GM12878 (cell line): ENCODE measurements around the gene KCNQ1. TPM values are rescaled to one million over a fixed set of nuclear protein-coding genes. Genes with fewer than 3 reads are reported as not detected.

Source experiments
- ATAC-seq: fragments of 200-7000 bp; cut with Tn5 transposase; 3 replicates; pipeline ENCODE4 v1.9.1; 2020; ENCODE audit warnings: mild to moderate bottlenecking, moderate library complexity
- BruUV-seq: library from RNA; stranded (reverse); fragments of 400-500 nt; replicated peaks from 2 replicates; lab custom pipeline; 2021; lab: Mats Ljungman, UMichigan
- CTCF ChIA-PET: fragments of 300-600 bp; sonication (Branson Sonifier 250); formaldehyde crosslinking; extraction: SDS; loops from one replicate; lab custom pipeline; 2021; ENCODE audit warnings: inconsistent platforms; lab: Yijun Ruan, JAX
- POLR2A ChIA-PET: fragments of 350-600 bp; formaldehyde crosslinking; extraction: SDS; loops from one replicate; lab custom pipeline; 2021; ENCODE audit warnings: inconsistent platforms; lab: Charles Lee
- RAD21 ChIA-PET: fragments of 300-600 bp; sonication (Branson Sonifier 250); formaldehyde crosslinking; loops from one replicate; lab custom pipeline; 2023; ENCODE audit warnings: antibody characterized with exemption; ENCODE audit not compliant: unreplicated experiment; lab: Charles Lee
- SMC1A ChIA-PET: fragments of 300-600 bp; sonication (Branson Sonifier 250); formaldehyde crosslinking; loops from one replicate; lab custom pipeline; 2023; ENCODE audit not compliant: unreplicated experiment, uncharacterized antibody; lab: Charles Lee
- DNase-seq: peaks from one replicate; pipeline ENCODE4 v3.0.0-alpha.2; 2011; ENCODE audit warnings: low read depth, low spot score
- FAIRE-seq: peaks from 3 replicates; lab custom pipeline; 2011; peaks lifted over from hg19 to GRCh38; lab: Jason Lieb, UNC
- H2AFZ ChIP-seq: 2 replicates; pipeline ENCODE4 v1.6.0; 2011; ENCODE audit warnings: low read depth, low read length, control low read depth; ENCODE audit not compliant: control insufficient read depth
- H3K27ac ChIP-seq: 2 replicates; pipeline ENCODE4 v1.5.1; 2011; ENCODE audit warnings: control low read depth; ENCODE audit not compliant: control insufficient read depth, insufficient read depth
- H3K27me3 ChIP-seq, 2 experiments: replicated peaks in 1 of 2; 2 replicates each; pipeline versions ENCODE4 v1.6.0 to v1.6.1; 2011; ENCODE audit warnings: low read length in 1 of 2; ENCODE audit not compliant: control insufficient read depth in 2 of 2, insufficient read depth in 2 of 2
- H3K36me3 ChIP-seq, 2 experiments: 2 replicates each; pipeline ENCODE4 v1.5.1; 2011; ENCODE audit warnings: low read length in 1 of 2; ENCODE audit not compliant: control insufficient read depth in 2 of 2, insufficient read depth in 2 of 2
- H3K4me1 ChIP-seq: 2 replicates; pipeline ENCODE4 v1.6.1; 2011; ENCODE audit warnings: mild to moderate bottlenecking, low read length, moderate library complexity, mixed read lengths; ENCODE audit not compliant: control insufficient read depth, insufficient read depth
- H3K4me2 ChIP-seq: 2 replicates; pipeline ENCODE4 v1.6.0; 2011; ENCODE audit warnings: control low read depth; ENCODE audit not compliant: control insufficient read depth, insufficient read depth
- H3K4me3 ChIP-seq: fragments of 200-600 bp; sonication (generic); 2 replicates; pipeline ENCODE4 v1.5.1; 2016
- H3K79me2 ChIP-seq: 2 replicates; pipeline ENCODE4 v1.6.0; 2011; ENCODE audit warnings: low read length; ENCODE audit not compliant: control insufficient read depth, insufficient read depth
- H3K9ac ChIP-seq: 2 replicates; pipeline ENCODE4 v1.8.0; 2011; ENCODE audit warnings: low read length, control low read depth, mixed read lengths; ENCODE audit not compliant: control insufficient read depth, insufficient read depth
- H3K9me3 ChIP-seq: replicated peaks from 3 replicates; pipeline ENCODE4 v1.5.1; 2011; ENCODE audit warnings: mild to moderate bottlenecking, low read length; ENCODE audit not compliant: control insufficient read depth, insufficient read depth
- H4K20me1 ChIP-seq: 2 replicates; pipeline ENCODE4 v1.6.0; 2011; ENCODE audit not compliant: control insufficient read depth, insufficient read depth
- BACH1 ChIP-seq: fragments of 450-650 bp; IDR thresholded peaks from 2 replicates; pipeline ENCODE4 v1.6.1; 2017; ENCODE audit warnings: mild to moderate bottlenecking, borderline replicate concordance
- E2F8 ChIP-seq: fragments of 450-650 bp; IDR thresholded peaks from 2 replicates; pipeline ENCODE4 v1.6.1; 2018; ENCODE audit warnings: mild to moderate bottlenecking, low read depth, moderate library complexity; ENCODE audit not compliant: partially characterized antibody
- MEF2B ChIP-seq: fragments of 450-650 bp; IDR thresholded peaks from 2 replicates; pipeline ENCODE4 v1.6.1; 2018; ENCODE audit warnings: mild to moderate bottlenecking, moderate library complexity; ENCODE audit not compliant: partially characterized antibody, poor library complexity, severe bottlenecking
- NBN ChIP-seq: fragments of 450-650 bp; IDR thresholded peaks from 2 replicates; pipeline ENCODE4 v1.6.1; 2016
- SMARCA5 ChIP-seq: fragments of 450-650 bp; IDR thresholded peaks from 2 replicates; pipeline ENCODE4 v1.6.1; 2017; ENCODE audit warnings: mild to moderate bottlenecking
- SUZ12 ChIP-seq: fragments of 200-600 bp; sonication (generic); IDR thresholded peaks from one replicate; pipeline ENCODE4 v1.6.1; 2018; ENCODE audit warnings: antibody characterized with exemption, mild to moderate bottlenecking; ENCODE audit not compliant: unreplicated experiment
- WGBS: methylation state at CpG from one replicate; pipeline ENCODE4 v1.1.6; 2016; ENCODE audit warnings: low lambda C conversion rate; ENCODE audit not compliant: insufficient replicate concordance, insufficient coverage; ENCODE audit errors: missing lambda C conversion rate; 5-methylcytosine and 5-hydroxymethylcytosine counted together
- in situ Hi-C: fragments of 300-500 bp; cut with MboI; formaldehyde crosslinking; loops from 9 replicates; pipeline ENCODE4 v1.14.3; 2018; ENCODE audit warnings: mixed read lengths
- intact Hi-C: fragments of 100-400 bp; cut with micrococcal nuclease; formaldehyde crosslinking; loops from one replicate; pipeline ENCODE4 v1.14.2; 2022; ENCODE audit not compliant: unreplicated experiment
- polyA plus RNA-seq, 11 experiments: library from polyadenylated mRNA; depleted of rRNA in 4 of 11; unstranded in 6 of 11; stranded (reverse) in 5 of 11; fragments of >200 nt; fragmentation: Nextera tagmentation in 4 of 11; fragmentation: Illumina TruSeq in 1 of 11; extraction: Ambion mirVana in 4 of 11; extraction: Trizol in 1 of 11; gene quantifications; 1 replicate in 1 of 11; 2 replicates in 10 of 11; pipeline versions ENCODE4 v1.2.1 to v1.2.3, GENCODE V29; 2011 to 2016; ENCODE audit warnings: inconsistent platforms in 2 of 11, missing spikeins in 2 of 11, low read depth in 1 of 11
- total RNA-seq, 4 experiments: library from RNA; depleted of rRNA in 3 of 4; stranded (reverse); fragments of >200 nt in 3 of 4; fragmentation: Illumina TruSeq in 1 of 4; extraction: Trizol in 1 of 4; gene quantifications; 2 replicates each; pipeline versions ENCODE4 v1.2.1 to v1.2.3, GENCODE V29; 2013 to 2021
- TF ChIP-seq, protein P1 (sequence below): fragments of 450-650 bp; IDR thresholded peaks from 2 replicates; pipeline ENCODE4 v1.6.1; 2016; ENCODE audit warnings: mild to moderate bottlenecking

The KCNQ1 gene
- total and polyA plus RNA-seq, 10 of the 15 experiments (the other 5 are each of a cell fraction or from before 2014, with no cell fraction given): 0.03 to 0.15 (median 0.12) TPM; not detected in 7

DNA sequence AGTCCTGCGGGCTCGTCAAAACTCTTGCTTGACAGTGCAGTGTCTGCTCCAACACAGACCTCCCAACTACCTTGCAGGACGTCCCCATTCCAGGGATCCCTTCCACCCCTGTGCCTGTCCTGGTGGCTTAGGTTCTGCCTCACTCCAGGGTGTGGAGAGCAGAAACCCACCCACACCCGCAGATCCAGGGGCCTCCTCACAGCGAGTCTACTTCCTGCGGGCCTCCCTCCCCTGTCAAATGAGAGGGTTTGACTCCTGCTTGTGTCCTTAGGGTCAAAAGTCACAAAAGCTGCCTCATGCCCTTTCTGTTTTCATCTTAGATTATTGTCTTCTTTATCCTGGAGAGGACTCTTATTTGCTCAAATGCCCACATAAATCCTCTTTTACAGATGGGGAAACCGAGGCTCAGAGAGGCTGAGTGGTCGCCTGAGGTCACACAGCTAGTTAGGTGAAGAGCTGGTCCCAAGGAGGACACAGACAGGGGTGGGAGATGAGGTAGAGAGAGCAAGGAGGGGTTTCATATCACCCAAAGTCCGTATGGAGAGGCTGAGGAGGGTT, 336.1 kb downstream of the KCNQ1 start:
- Histone ChIP-seq H4K20me1 (no peaks in the 10 kb centered on the region), H3K36me3 (no peaks in the 10 kb centered on the region), H2AFZ (no peak overlapping the region), H3K27me3 (no peaks in the 10 kb centered on the region), H3K4me2 (no peak overlapping the region), H3K79me2 (no peaks in the 10 kb centered on the region), H3K27ac (no peak overlapping the region), H3K4me1 (peaks cover 4% of the 10 kb centered on the region; the same call in 1 of the 2 replicates), H3K9ac (no peak overlapping the region), H3K4me3 (no peak overlapping the region), H3K9me3 (no peaks in the 10 kb centered on the region)
- BruUV-seq: no TSS peak
- ChIA-PET POLR2A (no interaction called here), SMC1A (no interaction called here), RAD21 (no interaction called here), CTCF (interaction anchor here (1.1 kb wide), 1 partner anchor 248 kb away, joined by 3 read pairs; no protein-coding TSS in a partner anchor)
- TF ChIP-seq, protein P1, sequence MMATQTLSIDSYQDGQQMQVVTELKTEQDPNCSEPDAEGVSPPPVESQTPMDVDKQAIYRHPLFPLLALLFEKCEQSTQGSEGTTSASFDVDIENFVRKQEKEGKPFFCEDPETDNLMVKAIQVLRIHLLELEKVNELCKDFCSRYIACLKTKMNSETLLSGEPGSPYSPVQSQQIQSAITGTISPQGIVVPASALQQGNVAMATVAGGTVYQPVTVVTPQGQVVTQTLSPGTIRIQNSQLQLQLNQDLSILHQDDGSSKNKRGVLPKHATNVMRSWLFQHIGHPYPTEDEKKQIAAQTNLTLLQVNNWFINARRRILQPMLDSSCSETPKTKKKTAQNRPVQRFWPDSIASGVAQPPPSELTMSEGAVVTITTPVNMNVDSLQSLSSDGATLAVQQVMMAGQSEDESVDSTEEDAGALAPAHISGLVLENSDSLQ: no peak
- TF ChIP-seq SUZ12: no peak
- TF ChIP-seq SMARCA5: no peak
- no peak for TF ChIP-seq BACH1
- TF ChIP-seq MEF2B: no peak
- TF ChIP-seq E2F8: no peak
- TF ChIP-seq NBN: no peak
- DNase-seq (no peak), FAIRE-seq (no peak), ATAC-seq (no peak)
- intact Hi-C loops (no loop called here), in situ Hi-C loops (no loop called here)
- WGBS: 6% methylated on average over 9 of the region's 9 CpGs
